ENCODE results near the gene PRMT7. TPM values are rescaled to one million over a fixed set of nuclear protein-coding genes. Genes with fewer than 3 reads are reported as not detected.

PRMT7 gene
- total and polyA plus RNA-seq, 2 donors (not counting 1 experiment from before 2014, with no cell fraction given): 76.9 to 80.4 TPM

GRCh38 chr16:68342620-68343019 lies 31.8 kb downstream of the PRMT7 start:
- no peaks in the 10 kb centered on the region for H3K9me3 ChIP-seq (ENCODE audit: control extremely low read depth in 1 of 3, control insufficient read depth in 2 of 3, insufficient read depth in 1 of 3, low read length in 2 of 3)
- H3K79me2 ChIP-seq (ENCODE audit: control insufficient read depth, insufficient read depth, low read length): no peaks in the 10 kb centered on the region
- H4K20me1 ChIP-seq (ENCODE audit: control insufficient read depth, insufficient read depth, low read length, poor library complexity, severe bottlenecking): no peaks in the 10 kb centered on the region
- Mint-ChIP-seq H3K9me3 (ENCODE audit: insufficient read depth) (no peaks in the 10 kb centered on the region), H3K27me3 (no peaks in the 10 kb centered on the region), H3K27ac (no peak overlapping the region), H3K4me3 (no peak overlapping the region), H3K4me1 (no peaks in the 10 kb centered on the region)
- POLR2A ChIA-PET: no interaction called here
- no peaks in the 10 kb centered on the region for H3K4me1 ChIP-seq (ENCODE audit: control insufficient read depth in 2 of 2, insufficient read depth in 2 of 2, low read length in 2 of 2)
- intact Hi-C loops (cut with micrococcal nuclease): no loop called here
- no peak overlapping the region for H3K9ac ChIP-seq (ENCODE audit: low read length)
- H3K27ac ChIP-seq (ENCODE audit: low read length in 2 of 2): no peak overlapping the region
- CTCF ChIA-PET: interaction anchor here (1.5 kb wide), 1 partner anchor 79 kb away, joined by 6 read pairs; the partner anchor contains the start of gene SLC7A6
- no peak overlapping the region for H2AFZ ChIP-seq (ENCODE audit: insufficient read depth, low read depth, low read length, poor library complexity, severe bottlenecking)
- H3K4me2 ChIP-seq (replicated peaks; ENCODE audit: low read depth, low read length, poor library complexity, severe bottlenecking): no peak overlapping the region
- TF ChIP-seq, protein P1, sequence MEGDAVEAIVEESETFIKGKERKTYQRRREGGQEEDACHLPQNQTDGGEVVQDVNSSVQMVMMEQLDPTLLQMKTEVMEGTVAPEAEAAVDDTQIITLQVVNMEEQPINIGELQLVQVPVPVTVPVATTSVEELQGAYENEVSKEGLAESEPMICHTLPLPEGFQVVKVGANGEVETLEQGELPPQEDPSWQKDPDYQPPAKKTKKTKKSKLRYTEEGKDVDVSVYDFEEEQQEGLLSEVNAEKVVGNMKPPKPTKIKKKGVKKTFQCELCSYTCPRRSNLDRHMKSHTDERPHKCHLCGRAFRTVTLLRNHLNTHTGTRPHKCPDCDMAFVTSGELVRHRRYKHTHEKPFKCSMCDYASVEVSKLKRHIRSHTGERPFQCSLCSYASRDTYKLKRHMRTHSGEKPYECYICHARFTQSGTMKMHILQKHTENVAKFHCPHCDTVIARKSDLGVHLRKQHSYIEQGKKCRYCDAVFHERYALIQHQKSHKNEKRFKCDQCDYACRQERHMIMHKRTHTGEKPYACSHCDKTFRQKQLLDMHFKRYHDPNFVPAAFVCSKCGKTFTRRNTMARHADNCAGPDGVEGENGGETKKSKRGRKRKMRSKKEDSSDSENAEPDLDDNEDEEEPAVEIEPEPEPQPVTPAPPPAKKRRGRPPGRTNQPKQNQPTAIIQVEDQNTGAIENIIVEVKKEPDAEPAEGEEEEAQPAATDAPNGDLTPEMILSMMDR (IDR thresholded peaks at IDR 0.05): no peak
- no peak for TF ChIP-seq EZH2 (IDR thresholded peaks at IDR 0.05; ENCODE audit: borderline replicate concordance, insufficient read depth, low read depth, low read length, poor library complexity, severe bottlenecking)
- no peak overlapping the region for H3K4me3 ChIP-seq (ENCODE audit: control extremely low read depth in 1 of 5, extremely low read depth in 1 of 5, insufficient read depth in 1 of 5, low read depth in 2 of 5, low read length in 4 of 5)
- peaks cover 13 to 75% of the 10 kb centered on the region in 2 experiments for H3K36me3 ChIP-seq (replicated peaks in 1 of 2; ENCODE audit: control extremely low read depth in 1 of 2, control insufficient read depth in 1 of 2, extremely low read depth in 1 of 2, insufficient read depth in 2 of 2, low read length in 1 of 2)
- H3K27me3 ChIP-seq (replicated peaks in 1 of 4; ENCODE audit: control extremely low read depth in 1 of 4, control insufficient read depth in 3 of 4, insufficient read depth in 4 of 4, low read length in 3 of 4): no peaks in the 10 kb centered on the region
- WGBS (ENCODE audit: insufficient coverage): 95% methylated on average over 4 of the region's 7 CpGs
- DNase-seq (no peak), ATAC-seq (ENCODE audit: low read depth) (no peak)

DNA sequence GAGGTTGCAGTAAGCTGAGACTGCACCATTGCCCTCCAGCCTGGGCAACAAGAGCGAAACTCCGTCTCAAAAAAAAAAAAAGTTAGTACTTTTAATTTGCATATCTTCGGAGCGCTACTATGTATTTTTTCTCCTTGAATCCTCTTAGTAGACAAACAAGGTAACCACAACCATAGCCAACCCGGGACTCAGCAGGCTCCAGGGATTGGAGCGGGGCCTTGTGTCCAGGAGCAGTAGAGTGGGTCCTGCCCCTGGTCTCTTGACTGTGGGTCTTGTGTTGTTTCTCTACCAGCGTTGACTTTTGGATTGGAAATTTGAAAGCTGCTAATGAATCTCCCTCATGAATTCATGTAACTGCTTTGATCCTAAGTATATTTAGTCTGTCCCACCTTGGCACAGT lies 32.3 kb downstream of the PRMT7 start:
- no peaks in the 10 kb centered on the region for H3K27me3 ChIP-seq (replicated peaks in 1 of 4; ENCODE audit: control extremely low read depth in 1 of 4, control insufficient read depth in 3 of 4, insufficient read depth in 4 of 4, low read length in 3 of 4)
- no peak overlapping the region for H3K27ac Mint-ChIP-seq
- ChIA-PET CTCF (interaction anchor here (1.5 kb wide), 1 partner anchor 79 kb away, joined by 6 read pairs; the partner anchor contains the start of gene SLC7A6), POLR2A (no interaction called here)
- H3K27ac ChIP-seq (ENCODE audit: low read length in 2 of 2): no peak overlapping the region
- H4K20me1 ChIP-seq (ENCODE audit: control insufficient read depth, insufficient read depth, low read length, poor library complexity, severe bottlenecking): no peaks in the 10 kb centered on the region
- no peak overlapping the region for H3K4me3 Mint-ChIP-seq
- intact Hi-C loops (cut with micrococcal nuclease): no loop called here
- no peaks in the 10 kb centered on the region for H3K9me3 Mint-ChIP-seq (ENCODE audit: insufficient read depth)
- TF ChIP-seq EZH2 (IDR thresholded peaks at IDR 0.05; ENCODE audit: borderline replicate concordance, insufficient read depth, low read depth, low read length, poor library complexity, severe bottlenecking): no peak
- TF ChIP-seq, protein P1 (IDR thresholded peaks at IDR 0.05): no peak
- DNase-seq (no peak), ATAC-seq (ENCODE audit: low read depth) (no peak)
- 100% methylated on average over 4 of the region's 7 CpGs for WGBS (ENCODE audit: insufficient coverage)
- no peak overlapping the region for H3K9ac ChIP-seq (ENCODE audit: low read length)
- H3K9me3 ChIP-seq (ENCODE audit: control extremely low read depth in 1 of 3, control insufficient read depth in 2 of 3, insufficient read depth in 1 of 3, low read length in 2 of 3): no peaks in the 10 kb centered on the region
- H3K4me1 ChIP-seq (ENCODE audit: control insufficient read depth in 2 of 2, insufficient read depth in 2 of 2, low read length in 2 of 2): no peaks in the 10 kb centered on the region
- H3K4me1 Mint-ChIP-seq: no peaks in the 10 kb centered on the region
- H2AFZ ChIP-seq (ENCODE audit: insufficient read depth, low read depth, low read length, poor library complexity, severe bottlenecking): no peak overlapping the region
- no peaks in the 10 kb centered on the region for H3K79me2 ChIP-seq (ENCODE audit: control insufficient read depth, insufficient read depth, low read length)
- H3K4me2 ChIP-seq (replicated peaks; ENCODE audit: low read depth, low read length, poor library complexity, severe bottlenecking): no peak overlapping the region
- no peaks in the 10 kb centered on the region for H3K27me3 Mint-ChIP-seq
- H3K4me3 ChIP-seq (ENCODE audit: control extremely low read depth in 1 of 5, extremely low read depth in 1 of 5, insufficient read depth in 1 of 5, low read depth in 2 of 5, low read length in 4 of 5): no peak overlapping the region
- peaks cover 17 to 75% of the 10 kb centered on the region in 2 experiments for H3K36me3 ChIP-seq (replicated peaks in 1 of 2; ENCODE audit: control extremely low read depth in 1 of 2, control insufficient read depth in 1 of 2, extremely low read depth in 1 of 2, insufficient read depth in 2 of 2, low read length in 1 of 2)
